D721Med (cell line): ENCODE data around the gene MUC5B.

Source experiments
- DNase-seq: peaks from one replicate; pipeline ENCODE4 v3.0.0; 2011; ENCODE audit warnings: low spot score; ENCODE audit not compliant: insufficient read length
- FAIRE-seq: peaks from 2 replicates; lab custom pipeline; 2011; peaks lifted over from hg19 to GRCh38; lab: Jason Lieb, UNC
- CTCF ChIP-seq: IDR thresholded peaks from 2 replicates; pipeline ENCODE4 v1.5.1; 2012; ENCODE audit warnings: mild to moderate bottlenecking, control low read depth; ENCODE audit not compliant: insufficient read depth; ENCODE audit errors: missing control alignments

The MUC5B gene

GRCh38 chr11:1300569-1301187 lies 77.8 kb downstream of the MUC5B start:
- DNase-seq (no peak), FAIRE-seq (no peak)
- TF ChIP-seq CTCF = no peak

- TF ChIP-seq CTCF = no peak
- no peak for DNase-seq
- no peak for FAIRE-seq
These were observed 78.5 kb downstream of the MUC5B start for GRCh38 chr11:1301220-1302000.

GRCh38 chr11:1302041-1302460 lies 79.2 kb downstream of the MUC5B start:
- DNase-seq = no peak
- no peak for FAIRE-seq
- TF ChIP-seq CTCF = no peak

- TF ChIP-seq CTCF = no peak
- DNase-seq (no peak), FAIRE-seq (no peak)
These were observed 79.7 kb downstream of the MUC5B start for GRCh38 chr11:1302461-1303125.

GRCh38 chr11:1303126-1303821 lies 80.4 kb downstream of the MUC5B start:
- TF ChIP-seq CTCF = no peak
- DNase-seq = no peak
- FAIRE-seq = no peak

- no peak for TF ChIP-seq CTCF
- DNase-seq = no peak
- FAIRE-seq = no peak
These were observed 81.1 kb downstream of the MUC5B start for GRCh38 chr11:1303973-1304372.
